Subcutaneous adipose tissue (tissue), 4 donors: ENCODE measurements around the gene ABCF2. TPM values are rescaled to one million over a fixed set of nuclear protein-coding genes. Genes with fewer than 3 reads are reported as not detected.

ENCODE experiments used
- total RNA-seq, 4 donors: library from RNA; depleted of rRNA; stranded (reverse); fragments of >200 nt; gene quantifications; one replicate each; pipeline ENCODE4 v1.1.0, GENCODE V29; 2016
- TF ChIP-seq, protein P1 (sequence below): fragments of 450-650 bp; IDR thresholded peaks from one replicate; pipeline ENCODE4 v1.5.1; 2016; ENCODE audit warnings: low read depth, mild to moderate bottlenecking, control low read depth, antibody characterized with exemption, moderate library complexity

The ABCF2 gene
- total RNA-seq, 4 donors from 2014 or later, result 21.2 to 34.7 (median 29.3) TPM

DNA sequence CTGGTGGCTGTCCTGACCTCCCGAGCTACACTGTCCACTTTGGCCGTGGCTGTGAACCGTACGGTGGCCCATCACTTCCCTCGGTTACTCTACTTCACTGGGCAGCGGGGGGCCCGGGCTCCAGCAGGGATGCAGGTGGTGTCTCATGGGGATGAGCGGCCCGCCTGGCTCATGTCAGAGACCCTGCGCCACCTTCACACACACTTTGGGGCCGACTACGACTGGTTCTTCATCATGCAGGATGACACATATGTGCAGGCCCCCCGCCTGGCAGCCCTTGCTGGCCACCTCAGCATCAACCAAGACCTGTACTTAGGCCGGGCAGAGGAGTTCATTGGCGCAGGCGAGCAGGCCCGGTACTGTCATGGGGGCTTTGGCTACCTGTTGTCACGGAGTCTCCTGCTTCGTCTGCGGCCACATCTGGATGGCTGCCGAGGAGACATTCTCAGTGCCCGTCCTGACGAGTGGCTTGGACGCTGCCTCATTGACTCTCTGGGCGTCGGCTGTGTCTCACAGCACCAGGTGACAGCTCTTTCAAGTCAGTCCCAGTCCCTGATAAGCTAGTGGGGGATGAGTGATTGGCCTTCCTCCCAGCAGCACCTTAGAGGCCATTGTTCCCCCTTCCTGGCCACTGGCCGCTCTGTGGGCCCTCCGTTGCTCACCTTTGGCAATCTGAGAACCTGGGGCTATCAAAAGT is 8.2 kb upstream of the ABCF2 start:
- TF ChIP-seq, protein P1, sequence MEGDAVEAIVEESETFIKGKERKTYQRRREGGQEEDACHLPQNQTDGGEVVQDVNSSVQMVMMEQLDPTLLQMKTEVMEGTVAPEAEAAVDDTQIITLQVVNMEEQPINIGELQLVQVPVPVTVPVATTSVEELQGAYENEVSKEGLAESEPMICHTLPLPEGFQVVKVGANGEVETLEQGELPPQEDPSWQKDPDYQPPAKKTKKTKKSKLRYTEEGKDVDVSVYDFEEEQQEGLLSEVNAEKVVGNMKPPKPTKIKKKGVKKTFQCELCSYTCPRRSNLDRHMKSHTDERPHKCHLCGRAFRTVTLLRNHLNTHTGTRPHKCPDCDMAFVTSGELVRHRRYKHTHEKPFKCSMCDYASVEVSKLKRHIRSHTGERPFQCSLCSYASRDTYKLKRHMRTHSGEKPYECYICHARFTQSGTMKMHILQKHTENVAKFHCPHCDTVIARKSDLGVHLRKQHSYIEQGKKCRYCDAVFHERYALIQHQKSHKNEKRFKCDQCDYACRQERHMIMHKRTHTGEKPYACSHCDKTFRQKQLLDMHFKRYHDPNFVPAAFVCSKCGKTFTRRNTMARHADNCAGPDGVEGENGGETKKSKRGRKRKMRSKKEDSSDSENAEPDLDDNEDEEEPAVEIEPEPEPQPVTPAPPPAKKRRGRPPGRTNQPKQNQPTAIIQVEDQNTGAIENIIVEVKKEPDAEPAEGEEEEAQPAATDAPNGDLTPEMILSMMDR, result no peak

DNA sequence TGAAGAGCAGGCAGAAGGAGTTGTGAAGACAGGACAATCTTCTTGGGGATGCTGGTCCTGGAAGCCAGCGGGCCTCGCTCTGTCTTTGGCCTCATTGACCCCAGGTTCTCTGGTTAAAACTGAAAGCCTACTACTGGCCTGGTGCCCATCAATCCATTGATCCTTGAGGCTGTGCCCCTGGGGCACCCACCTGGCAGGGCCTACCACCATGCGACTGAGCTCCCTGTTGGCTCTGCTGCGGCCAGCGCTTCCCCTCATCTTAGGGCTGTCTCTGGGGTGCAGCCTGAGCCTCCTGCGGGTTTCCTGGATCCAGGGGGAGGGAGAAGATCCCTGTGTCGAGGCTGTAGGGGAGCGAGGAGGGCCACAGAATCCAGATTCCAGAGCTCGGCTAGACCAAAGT is 6.8 kb upstream of the ABCF2 start:
- TF ChIP-seq, protein P1, result no peak

DNA sequence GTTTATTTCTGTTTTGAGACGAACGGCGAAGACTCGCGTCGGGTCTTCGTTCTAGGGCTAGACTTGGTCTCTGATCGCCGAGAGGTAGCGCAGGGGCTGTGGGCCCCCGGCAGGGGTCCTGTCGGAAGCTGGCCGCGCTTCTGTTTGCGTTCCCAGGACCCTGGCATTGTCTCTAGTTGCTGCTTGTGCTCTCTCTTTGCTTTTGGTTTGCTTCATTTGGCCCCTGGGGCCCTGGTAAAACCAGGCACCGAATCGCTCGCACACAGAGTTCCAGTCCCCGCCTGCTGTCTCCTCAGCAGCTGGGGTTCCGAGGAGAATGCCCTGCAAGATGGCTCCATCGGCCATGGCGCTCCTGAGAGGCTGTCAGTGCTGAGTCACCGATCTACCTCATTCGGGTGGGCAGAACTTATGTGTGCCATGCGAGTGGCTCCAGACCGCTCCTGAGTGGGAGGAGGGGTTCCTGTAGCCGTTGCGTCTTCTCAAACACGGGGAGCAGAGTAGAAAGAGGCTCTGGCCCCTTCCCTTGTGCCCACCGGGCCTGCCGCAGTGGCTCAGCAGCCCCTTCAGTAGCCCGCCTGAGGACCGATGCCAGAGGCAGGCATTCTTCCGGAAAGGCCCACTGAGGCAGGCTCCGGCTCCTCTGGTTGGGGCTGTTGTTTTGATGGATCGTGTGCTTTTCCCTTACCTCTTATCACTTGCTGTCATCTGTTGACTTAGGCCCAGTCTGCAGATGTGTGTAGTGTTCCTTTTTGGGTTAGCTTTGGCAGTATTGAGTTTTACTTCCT is 6.1 kb upstream of the ABCF2 start:
- TF ChIP-seq, protein P1, result no peak

DNA sequence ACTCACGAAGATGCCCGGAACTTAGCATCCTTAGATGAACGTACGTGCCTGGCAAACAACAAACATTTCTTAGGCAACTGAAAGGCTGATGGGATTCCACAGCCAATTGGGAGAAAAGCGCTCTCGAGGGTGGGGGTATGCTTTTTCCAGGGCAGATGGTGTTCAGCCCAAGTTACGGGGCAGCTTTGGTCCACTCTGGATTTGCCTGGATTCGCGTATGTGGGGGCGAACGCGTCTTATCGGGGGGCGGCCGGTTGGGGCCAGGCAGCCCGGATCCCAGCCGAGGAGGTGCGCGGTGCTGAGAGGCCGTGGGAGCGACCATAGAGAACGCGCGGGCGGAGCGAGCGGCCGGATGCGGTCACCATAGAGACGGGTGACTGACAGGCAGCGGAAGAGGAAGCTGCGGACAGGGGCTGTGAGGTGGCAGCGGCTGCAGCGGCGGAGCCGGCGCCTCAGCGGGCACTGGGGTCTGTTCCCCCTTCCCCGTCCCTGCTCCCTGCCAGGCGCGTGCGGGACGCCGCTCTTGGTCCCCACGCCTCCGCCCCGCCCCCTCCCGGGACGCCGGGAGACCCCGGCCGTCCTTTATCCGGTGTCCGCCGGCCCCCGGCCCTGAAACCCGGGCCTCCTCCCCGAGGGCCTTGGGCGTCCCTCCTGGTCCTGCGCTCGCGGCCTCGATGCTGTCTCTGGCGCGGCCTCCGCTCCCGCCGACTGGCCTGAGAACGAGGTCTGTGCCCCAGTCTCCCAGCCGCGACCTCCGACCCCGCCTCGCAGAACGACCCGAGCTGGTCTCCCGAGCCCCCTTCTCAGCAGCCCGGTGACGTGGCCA is 5.3 kb upstream of the ABCF2 start, which contains the start of gene CHPF2:
TSS of gene CHPF2 (plus strand) at position 393 of the 826 bp plus-strand sequence. CDS start 1,529 bp downstream, outside the sequence.
- TF ChIP-seq, protein P1, result no peak

DNA sequence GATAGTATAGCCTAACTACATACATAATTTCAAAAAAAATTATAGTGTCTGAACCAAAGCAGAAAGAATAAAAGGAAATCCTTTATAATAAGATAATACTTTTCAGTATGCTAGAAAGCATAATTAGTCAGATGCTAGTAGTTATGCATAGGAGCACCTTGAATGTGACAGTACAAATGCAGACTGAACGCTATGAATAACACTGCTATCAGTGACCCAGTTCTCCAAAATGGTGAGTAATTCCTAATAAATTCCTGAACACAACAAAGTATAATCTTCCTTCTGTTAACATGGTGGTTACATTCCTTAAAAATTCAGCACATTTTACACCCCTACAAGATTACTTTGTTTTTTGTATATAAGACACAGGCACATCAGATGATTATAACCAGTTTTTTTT is 4.1 kb upstream of the ABCF2 start:
- TF ChIP-seq, protein P1, result no peak

DNA sequence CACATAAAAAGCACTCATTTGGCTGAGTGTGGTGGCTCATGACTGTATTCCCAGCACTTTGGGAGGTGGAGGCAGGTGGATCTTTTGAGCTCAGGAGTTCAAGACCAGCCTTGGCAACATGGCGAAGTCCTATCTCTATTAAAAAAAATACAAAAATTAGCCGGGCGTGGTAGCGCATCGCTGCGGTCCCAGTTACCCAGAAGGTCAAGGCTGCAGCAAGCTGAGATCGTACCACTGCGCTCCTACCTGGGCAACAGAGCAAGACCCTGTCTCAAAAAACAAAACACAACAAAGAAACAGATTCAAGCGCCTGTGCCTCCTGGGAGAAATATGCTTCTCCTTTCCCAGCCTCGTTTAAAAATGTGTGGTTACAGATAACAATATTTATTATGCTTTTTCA is 2.2 kb upstream of the ABCF2 start:
- TF ChIP-seq, protein P1, result no peak
